WTC11 (cell line): ENCODE results near the gene ARHGAP32.

Experiments used
- FOXJ3 ChIP-seq: sonication (generic); formaldehyde crosslinking; IDR thresholded peaks from 2 replicates; pipeline ENCODE4 v1.9.0; 2021; ENCODE audit warnings: missing genetic modification reagents, mild to moderate bottlenecking, borderline replicate concordance
- JUN ChIP-seq: sonication (generic); formaldehyde crosslinking; IDR thresholded peaks from 2 replicates; pipeline ENCODE4 v1.8.0; 2023; ENCODE audit warnings: mild to moderate bottlenecking, missing genetic modification reagents
- SP1 ChIP-seq: sonication (generic); formaldehyde crosslinking; conservative IDR thresholded peaks from 2 replicates; pipeline ENCODE4 v1.8.1; 2022; ENCODE audit warnings: missing genetic modification reagents
- ZBTB21 ChIP-seq: sonication (generic); formaldehyde crosslinking; IDR thresholded peaks from 2 replicates; pipeline ENCODE4 v1.8.1; 2023; ENCODE audit warnings: mild to moderate bottlenecking, missing genetic modification reagents, borderline replicate concordance
- ZNF416 ChIP-seq: fragments of 250-450 bp; sonication (Bioruptor Pico); IDR thresholded peaks from 2 replicates; pipeline ENCODE4 v1.9.0; 2021; ENCODE audit warnings: mild to moderate bottlenecking, inconsistent platforms
- TF ChIP-seq, protein P1 (sequence below): sonication (generic); formaldehyde crosslinking; IDR thresholded peaks from 2 replicates; pipeline ENCODE4 v1.8.0; 2022; ENCODE audit warnings: mild to moderate bottlenecking, missing genetic modification reagents
- TF ChIP-seq, protein P2 (sequence below): fragments of 200-600 bp; IDR thresholded peaks from 2 replicates; pipeline ENCODE4 v1.8.0; 2022; ENCODE audit warnings: antibody characterized with exemption
- TF ChIP-seq, protein P3 (sequence below): sonication (generic); formaldehyde crosslinking; IDR thresholded peaks from 2 replicates; pipeline ENCODE4 v1.8.1; 2023; ENCODE audit warnings: mild to moderate bottlenecking, missing genetic modification reagents, borderline replicate concordance
- TF ChIP-seq, protein P4 (sequence below): sonication (generic); formaldehyde crosslinking; IDR thresholded peaks from 2 replicates; pipeline ENCODE4 v1.8.1; 2023; ENCODE audit warnings: mild to moderate bottlenecking, moderate library complexity, missing genetic modification reagents
- TF ChIP-seq, protein P5 (sequence below): sonication (generic); formaldehyde crosslinking; IDR thresholded peaks from 2 replicates; pipeline ENCODE4 v1.8.1; 2022; ENCODE audit warnings: mild to moderate bottlenecking, moderate library complexity, missing genetic modification reagents

DNA sequence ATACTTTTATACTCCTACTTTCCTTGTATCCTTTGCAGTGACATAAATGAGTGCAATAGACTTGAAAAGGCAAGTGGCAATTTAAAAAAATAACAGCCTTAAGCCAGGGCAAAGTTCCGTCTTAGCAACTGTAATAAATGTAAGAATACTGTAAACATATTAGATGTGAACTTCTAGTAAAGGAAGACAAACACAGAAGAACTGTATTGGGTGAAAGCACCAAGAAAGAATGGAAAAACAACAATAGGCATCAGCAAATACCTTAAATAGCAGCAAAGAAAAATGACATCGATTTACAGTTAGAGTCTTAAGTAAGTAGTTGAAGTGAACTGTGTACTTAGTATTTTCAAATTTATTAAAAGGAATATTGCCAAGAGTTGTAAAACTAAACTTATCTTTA, 174.0 kb downstream of the ARHGAP32 start:
- no peak for TF ChIP-seq FOXJ3 (CRISPR knock-in tag)
- TF ChIP-seq, protein P1, sequence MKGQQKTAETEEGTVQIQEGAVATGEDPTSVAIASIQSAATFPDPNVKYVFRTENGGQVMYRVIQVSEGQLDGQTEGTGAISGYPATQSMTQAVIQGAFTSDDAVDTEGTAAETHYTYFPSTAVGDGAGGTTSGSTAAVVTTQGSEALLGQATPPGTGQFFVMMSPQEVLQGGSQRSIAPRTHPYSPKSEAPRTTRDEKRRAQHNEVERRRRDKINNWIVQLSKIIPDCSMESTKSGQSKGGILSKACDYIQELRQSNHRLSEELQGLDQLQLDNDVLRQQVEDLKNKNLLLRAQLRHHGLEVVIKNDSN (CRISPR knock-in tag), result no peak
- TF ChIP-seq, protein P2, sequence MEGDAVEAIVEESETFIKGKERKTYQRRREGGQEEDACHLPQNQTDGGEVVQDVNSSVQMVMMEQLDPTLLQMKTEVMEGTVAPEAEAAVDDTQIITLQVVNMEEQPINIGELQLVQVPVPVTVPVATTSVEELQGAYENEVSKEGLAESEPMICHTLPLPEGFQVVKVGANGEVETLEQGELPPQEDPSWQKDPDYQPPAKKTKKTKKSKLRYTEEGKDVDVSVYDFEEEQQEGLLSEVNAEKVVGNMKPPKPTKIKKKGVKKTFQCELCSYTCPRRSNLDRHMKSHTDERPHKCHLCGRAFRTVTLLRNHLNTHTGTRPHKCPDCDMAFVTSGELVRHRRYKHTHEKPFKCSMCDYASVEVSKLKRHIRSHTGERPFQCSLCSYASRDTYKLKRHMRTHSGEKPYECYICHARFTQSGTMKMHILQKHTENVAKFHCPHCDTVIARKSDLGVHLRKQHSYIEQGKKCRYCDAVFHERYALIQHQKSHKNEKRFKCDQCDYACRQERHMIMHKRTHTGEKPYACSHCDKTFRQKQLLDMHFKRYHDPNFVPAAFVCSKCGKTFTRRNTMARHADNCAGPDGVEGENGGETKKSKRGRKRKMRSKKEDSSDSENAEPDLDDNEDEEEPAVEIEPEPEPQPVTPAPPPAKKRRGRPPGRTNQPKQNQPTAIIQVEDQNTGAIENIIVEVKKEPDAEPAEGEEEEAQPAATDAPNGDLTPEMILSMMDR, result no peak
- no peak for TF ChIP-seq ZNF416 (CRISPR knock-in tag)
- TF ChIP-seq SP1 (CRISPR knock-in tag), result no peak
- TF ChIP-seq, protein P3, sequence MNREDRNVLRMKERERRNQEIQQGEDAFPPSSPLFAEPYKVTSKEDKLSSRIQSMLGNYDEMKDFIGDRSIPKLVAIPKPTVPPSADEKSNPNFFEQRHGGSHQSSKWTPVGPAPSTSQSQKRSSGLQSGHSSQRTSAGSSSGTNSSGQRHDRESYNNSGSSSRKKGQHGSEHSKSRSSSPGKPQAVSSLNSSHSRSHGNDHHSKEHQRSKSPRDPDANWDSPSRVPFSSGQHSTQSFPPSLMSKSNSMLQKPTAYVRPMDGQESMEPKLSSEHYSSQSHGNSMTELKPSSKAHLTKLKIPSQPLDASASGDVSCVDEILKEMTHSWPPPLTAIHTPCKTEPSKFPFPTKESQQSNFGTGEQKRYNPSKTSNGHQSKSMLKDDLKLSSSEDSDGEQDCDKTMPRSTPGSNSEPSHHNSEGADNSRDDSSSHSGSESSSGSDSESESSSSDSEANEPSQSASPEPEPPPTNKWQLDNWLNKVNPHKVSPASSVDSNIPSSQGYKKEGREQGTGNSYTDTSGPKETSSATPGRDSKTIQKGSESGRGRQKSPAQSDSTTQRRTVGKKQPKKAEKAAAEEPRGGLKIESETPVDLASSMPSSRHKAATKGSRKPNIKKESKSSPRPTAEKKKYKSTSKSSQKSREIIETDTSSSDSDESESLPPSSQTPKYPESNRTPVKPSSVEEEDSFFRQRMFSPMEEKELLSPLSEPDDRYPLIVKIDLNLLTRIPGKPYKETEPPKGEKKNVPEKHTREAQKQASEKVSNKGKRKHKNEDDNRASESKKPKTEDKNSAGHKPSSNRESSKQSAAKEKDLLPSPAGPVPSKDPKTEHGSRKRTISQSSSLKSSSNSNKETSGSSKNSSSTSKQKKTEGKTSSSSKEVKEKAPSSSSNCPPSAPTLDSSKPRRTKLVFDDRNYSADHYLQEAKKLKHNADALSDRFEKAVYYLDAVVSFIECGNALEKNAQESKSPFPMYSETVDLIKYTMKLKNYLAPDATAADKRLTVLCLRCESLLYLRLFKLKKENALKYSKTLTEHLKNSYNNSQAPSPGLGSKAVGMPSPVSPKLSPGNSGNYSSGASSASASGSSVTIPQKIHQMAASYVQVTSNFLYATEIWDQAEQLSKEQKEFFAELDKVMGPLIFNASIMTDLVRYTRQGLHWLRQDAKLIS (CRISPR knock-in tag), result no peak
- TF ChIP-seq, protein P4, sequence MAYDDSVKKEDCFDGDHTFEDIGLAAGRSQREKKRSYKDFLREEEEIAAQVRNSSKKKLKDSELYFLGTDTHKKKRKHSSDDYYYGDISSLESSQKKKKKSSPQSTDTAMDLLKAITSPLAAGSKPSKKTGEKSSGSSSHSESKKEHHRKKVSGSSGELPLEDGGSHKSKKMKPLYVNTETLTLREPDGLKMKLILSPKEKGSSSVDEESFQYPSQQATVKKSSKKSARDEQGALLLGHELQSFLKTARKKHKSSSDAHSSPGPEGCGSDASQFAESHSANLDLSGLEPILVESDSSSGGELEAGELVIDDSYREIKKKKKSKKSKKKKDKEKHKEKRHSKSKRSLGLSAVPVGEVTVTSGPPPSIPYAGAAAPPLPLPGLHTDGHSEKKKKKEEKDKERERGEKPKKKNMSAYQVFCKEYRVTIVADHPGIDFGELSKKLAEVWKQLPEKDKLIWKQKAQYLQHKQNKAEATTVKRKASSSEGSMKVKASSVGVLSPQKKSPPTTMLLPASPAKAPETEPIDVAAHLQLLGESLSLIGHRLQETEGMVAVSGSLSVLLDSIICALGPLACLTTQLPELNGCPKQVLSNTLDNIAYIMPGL (CRISPR knock-in tag), result no peak
- TF ChIP-seq ZBTB21 (CRISPR knock-in tag), result no peak
- TF ChIP-seq, protein P5, sequence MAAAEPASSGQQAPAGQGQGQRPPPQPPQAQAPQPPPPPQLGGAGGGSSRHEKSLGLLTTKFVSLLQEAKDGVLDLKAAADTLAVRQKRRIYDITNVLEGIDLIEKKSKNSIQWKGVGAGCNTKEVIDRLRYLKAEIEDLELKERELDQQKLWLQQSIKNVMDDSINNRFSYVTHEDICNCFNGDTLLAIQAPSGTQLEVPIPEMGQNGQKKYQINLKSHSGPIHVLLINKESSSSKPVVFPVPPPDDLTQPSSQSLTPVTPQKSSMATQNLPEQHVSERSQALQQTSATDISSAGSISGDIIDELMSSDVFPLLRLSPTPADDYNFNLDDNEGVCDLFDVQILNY (CRISPR knock-in tag), result no peak
- no peak for TF ChIP-seq JUN (CRISPR knock-in tag)
